ENCODE results near the gene TOM1L2.

TOM1L2 gene

GRCh38 chr17:17805575-17805974 lies 166.6 kb downstream of the TOM1L2 start:
- DNase-seq (ENCODE audit: low read depth), result no peak

- no peak for DNase-seq (ENCODE audit: low read depth)
These were observed 168.2 kb downstream of the TOM1L2 start for GRCh38 chr17:17804007-17804406.

GRCh38 chr17:17801800-17802481 lies 170.3 kb downstream of the TOM1L2 start:
- no peak for DNase-seq (ENCODE audit: low read depth)

- no peak for DNase-seq (ENCODE audit: low read depth)
These were observed 171.6 kb downstream of the TOM1L2 start for GRCh38 chr17:17800504-17801021.

- no peak for DNase-seq (ENCODE audit: low read depth)
These were observed 173.5 kb downstream of the TOM1L2 start for GRCh38 chr17:17798573-17799255.

- no peak for DNase-seq (ENCODE audit: low read depth)
These were observed 174.1 kb downstream of the TOM1L2 start for GRCh38 chr17:17798010-17798556.

GRCh38 chr17:17797119-17797809 lies 174.9 kb downstream of the TOM1L2 start:
- DNase-seq (ENCODE audit: low read depth), result no peak

GRCh38 chr17:17796787-17797061 lies 175.5 kb downstream of the TOM1L2 start:
- no peak for DNase-seq (ENCODE audit: low read depth)

- no peak for DNase-seq (ENCODE audit: low read depth)
These were observed 176.0 kb downstream of the TOM1L2 start for GRCh38 chr17:17795946-17796786.

GRCh38 chr17:17795296-17795695 lies 176.9 kb downstream of the TOM1L2 start:
- no peak for DNase-seq (ENCODE audit: low read depth)

- DNase-seq (ENCODE audit: low read depth), result no peak
These were observed 177.8 kb downstream of the TOM1L2 start for GRCh38 chr17:17794382-17794781.

All from stimulated activated CD4-positive, alpha-beta T cell treated with anti-CD3 and anti-CD28 coated beads, Interleukin-2, amount 100 ng/mL, for 4 hours (primary cell).